HG03097 (cell line): ENCODE data around the gene FARS2.

Experiments
- ATAC-seq: cut with Tn5 transposase; IDR thresholded peaks from one replicate; pipeline ENCODE4 v1.9.1; 2021; ENCODE audit not compliant: unreplicated experiment, low FRiP score

The FARS2 gene

GRCh38 chr6:5285081-5285480, 23.8 kb downstream of the FARS2 start:
- no peak for ATAC-seq

GRCh38 chr6:5285526-5285925, 24.2 kb downstream of the FARS2 start:
- ATAC-seq: no peak

GRCh38 chr6:5286780-5287179, 25.5 kb downstream of the FARS2 start:
- ATAC-seq: peak; percentile 85

GRCh38 chr6:5287205-5287965, 26.1 kb downstream of the FARS2 start:
- no peak for ATAC-seq

- no peak for ATAC-seq
Measured at GRCh38 chr6:5287966-5288297, 26.6 kb downstream of the FARS2 start.

GRCh38 chr6:5290097-5290496, 28.8 kb downstream of the FARS2 start:
- no peak for ATAC-seq

- no peak for ATAC-seq
Measured at GRCh38 chr6:5290500-5290899, 29.2 kb downstream of the FARS2 start.

GRCh38 chr6:5292154-5292553, 30.8 kb downstream of the FARS2 start:
- ATAC-seq: no peak

- no peak for ATAC-seq
Measured at GRCh38 chr6:5293692-5294091, 32.4 kb downstream of the FARS2 start.

- ATAC-seq: no peak
Measured at GRCh38 chr6:5294392-5295211, 33.3 kb downstream of the FARS2 start.

GRCh38 chr6:5295623-5296022, 34.3 kb downstream of the FARS2 start:
- ATAC-seq: no peak

- no peak for ATAC-seq
Measured at GRCh38 chr6:5300206-5300764, 39.0 kb downstream of the FARS2 start.

- ATAC-seq: peak; percentile 79
Measured at GRCh38 chr6:5302220-5302946, 41.1 kb downstream of the FARS2 start.

GRCh38 chr6:5302995-5303622, 41.8 kb downstream of the FARS2 start:
- ATAC-seq: peak; percentile 36

- ATAC-seq: no peak
Measured at GRCh38 chr6:5303682-5304081, 42.4 kb downstream of the FARS2 start.

GRCh38 chr6:5305968-5306626, 44.8 kb downstream of the FARS2 start:
- ATAC-seq: no peak

GRCh38 chr6:5307058-5307457, 45.7 kb downstream of the FARS2 start:
- ATAC-seq: no peak

- ATAC-seq: no peak
Measured at GRCh38 chr6:5308066-5308465, 46.8 kb downstream of the FARS2 start.

GRCh38 chr6:5314191-5314865, 53.0 kb downstream of the FARS2 start:
- ATAC-seq: no peak

- no peak for ATAC-seq
Measured at GRCh38 chr6:5315881-5316280, 54.6 kb downstream of the FARS2 start.
